Loucy (cell line): ENCODE results near the gene DNAH14.

Experiments
- H2AFZ ChIP-seq: fragments of 200-600 bp; sonication (generic); 2 replicates; pipeline ENCODE4 v1.6.0; 2016; ENCODE audit warnings: antibody characterized with exemption, mild to moderate bottlenecking, low read length, moderate library complexity
- H3F3A ChIP-seq: fragments of 200-600 bp; 2 replicates; pipeline ENCODE4 v1.6.0; 2016; ENCODE audit warnings: antibody characterized with exemption, low read depth, mild to moderate bottlenecking
- H3K27me3 ChIP-seq: fragments of 200-600 bp; sonication (generic); 2 replicates; pipeline ENCODE4 v1.6.1; 2014; ENCODE audit warnings: low read length, mild to moderate bottlenecking; ENCODE audit not compliant: insufficient read depth, poor library complexity, severe bottlenecking
- H3K36me3 ChIP-seq: fragments of 200-600 bp; sonication (generic); 2 replicates; pipeline ENCODE4 v1.6.1; 2016; ENCODE audit warnings: low read length; ENCODE audit not compliant: insufficient read depth
- H3K4me1 ChIP-seq: fragments of 200-600 bp; sonication (generic); 2 replicates; pipeline ENCODE4 v1.5.1; 2014; ENCODE audit warnings: low read length, mild to moderate bottlenecking; ENCODE audit not compliant: insufficient read depth, poor library complexity, severe bottlenecking
- H3K4me2 ChIP-seq: fragments of 200-600 bp; sonication (generic); 2 replicates; pipeline ENCODE4 v1.6.0; 2014; ENCODE audit warnings: antibody characterized with exemption, low read length, low read depth, mild to moderate bottlenecking; ENCODE audit not compliant: poor library complexity, severe bottlenecking
- H3K4me3 ChIP-seq: fragments of 200-600 bp; sonication (generic); 2 replicates; pipeline ENCODE4 v1.5.1; 2014; ENCODE audit warnings: low read length, mild to moderate bottlenecking, mixed read lengths; ENCODE audit not compliant: poor library complexity, severe bottlenecking
- H3K79me2 ChIP-seq: fragments of 200-600 bp; sonication (generic); 2 replicates; pipeline ENCODE4 v1.6.1; 2014; ENCODE audit warnings: low read length; ENCODE audit not compliant: insufficient read depth
- H3K9ac ChIP-seq: fragments of 200-600 bp; sonication (generic); 2 replicates; pipeline ENCODE4 v1.6.0; 2014; ENCODE audit warnings: mild to moderate bottlenecking, low read depth, low read length, moderate library complexity; ENCODE audit not compliant: poor library complexity, severe bottlenecking
- H3K9me2 ChIP-seq: fragments of 200-600 bp; sonication (generic); replicated peaks from 2 replicates; pipeline ENCODE4 v1.6.1; 2016; ENCODE audit warnings: low read depth, low read length, mixed read lengths
- H3K9me3 ChIP-seq: fragments of 200-600 bp; sonication (generic); 2 replicates; pipeline ENCODE4 v1.6.1; 2014; ENCODE audit warnings: mild to moderate bottlenecking, antibody characterized with exemption, low read length, low read depth; ENCODE audit not compliant: insufficient read depth
- H4K20me1 ChIP-seq: fragments of 200-600 bp; sonication (generic); 2 replicates; pipeline ENCODE4 v1.6.0; 2014; ENCODE audit warnings: antibody characterized with exemption, low read length, mild to moderate bottlenecking; ENCODE audit not compliant: insufficient read depth, poor library complexity, severe bottlenecking
- EZH2phosphoT487 ChIP-seq: fragments of 200-600 bp; IDR thresholded peaks from 2 replicates; pipeline ENCODE4 v1.6.1; 2018; ENCODE audit warnings: antibody characterized with exemption, mild to moderate bottlenecking, moderate library complexity, borderline replicate concordance
- TF ChIP-seq, protein P1 (sequence below): fragments of 200-600 bp; sonication (generic); conservative IDR thresholded peaks from 2 replicates; pipeline ENCODE4 v1.5.1; 2014; ENCODE audit warnings: mild to moderate bottlenecking, antibody characterized with exemption, low read length

The DNAH14 gene

DNA sequence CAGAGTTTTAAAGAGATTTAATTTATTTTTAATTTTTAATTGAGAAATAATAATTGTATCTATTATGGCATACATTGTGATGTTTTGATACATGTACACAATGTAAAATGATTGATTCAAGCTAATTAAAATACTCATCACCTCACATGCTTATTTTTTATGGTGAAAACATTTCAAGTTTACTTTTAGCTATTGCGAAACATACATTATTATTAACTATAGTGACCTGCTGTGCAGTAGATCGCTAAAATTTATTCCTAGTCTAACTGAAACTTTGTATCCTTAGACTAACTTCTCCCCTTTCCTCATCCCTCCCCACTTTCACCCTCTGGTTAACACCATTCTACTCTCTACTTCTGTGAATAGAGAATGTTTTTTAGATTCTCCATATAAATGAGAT lies 191.6 kb downstream of the DNAH14 start:
- Histone ChIP-seq H3K9ac (no peak overlapping the region), H3K4me1 (no peaks in the 10 kb centered on the region), H2AFZ (no peak overlapping the region), H3K9me2 (no peaks in the 10 kb centered on the region), H3F3A (no peaks in the 10 kb centered on the region), H3K36me3 (no peaks in the 10 kb centered on the region), H3K9me3 (0 out of 2 replicates have a peak, but pooled peaks cover 3% of the 10 kb centered on the region), H3K4me2 (no peak overlapping the region), H3K4me3 (no peak overlapping the region), H3K27me3 (no peaks in the 10 kb centered on the region), H4K20me1 (no peaks in the 10 kb centered on the region), H3K79me2 (no peaks in the 10 kb centered on the region)
- TF ChIP-seq, protein P1, sequence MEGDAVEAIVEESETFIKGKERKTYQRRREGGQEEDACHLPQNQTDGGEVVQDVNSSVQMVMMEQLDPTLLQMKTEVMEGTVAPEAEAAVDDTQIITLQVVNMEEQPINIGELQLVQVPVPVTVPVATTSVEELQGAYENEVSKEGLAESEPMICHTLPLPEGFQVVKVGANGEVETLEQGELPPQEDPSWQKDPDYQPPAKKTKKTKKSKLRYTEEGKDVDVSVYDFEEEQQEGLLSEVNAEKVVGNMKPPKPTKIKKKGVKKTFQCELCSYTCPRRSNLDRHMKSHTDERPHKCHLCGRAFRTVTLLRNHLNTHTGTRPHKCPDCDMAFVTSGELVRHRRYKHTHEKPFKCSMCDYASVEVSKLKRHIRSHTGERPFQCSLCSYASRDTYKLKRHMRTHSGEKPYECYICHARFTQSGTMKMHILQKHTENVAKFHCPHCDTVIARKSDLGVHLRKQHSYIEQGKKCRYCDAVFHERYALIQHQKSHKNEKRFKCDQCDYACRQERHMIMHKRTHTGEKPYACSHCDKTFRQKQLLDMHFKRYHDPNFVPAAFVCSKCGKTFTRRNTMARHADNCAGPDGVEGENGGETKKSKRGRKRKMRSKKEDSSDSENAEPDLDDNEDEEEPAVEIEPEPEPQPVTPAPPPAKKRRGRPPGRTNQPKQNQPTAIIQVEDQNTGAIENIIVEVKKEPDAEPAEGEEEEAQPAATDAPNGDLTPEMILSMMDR = no peak
- TF ChIP-seq EZH2phosphoT487 = no peak

DNA sequence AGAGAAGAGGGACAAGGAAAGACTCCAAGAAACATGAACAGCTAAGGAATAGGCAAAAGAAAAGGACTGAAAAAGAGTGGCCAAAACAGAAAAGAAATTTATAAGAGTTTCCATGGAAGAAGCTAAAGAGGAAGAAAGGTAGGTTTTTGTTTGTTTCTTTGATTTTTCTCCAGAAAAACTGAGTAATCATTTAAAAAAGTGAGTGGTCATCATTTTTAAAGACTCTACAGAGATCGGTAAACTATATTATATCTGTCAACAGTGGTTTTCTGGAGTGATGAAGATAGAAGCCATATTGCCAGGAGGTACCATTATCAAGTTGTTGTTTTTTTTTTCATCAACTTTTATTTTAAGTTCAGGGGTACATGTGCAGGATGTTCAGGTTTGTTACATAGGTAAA lies 202.4 kb downstream of the DNAH14 start:
- Histone ChIP-seq H3K9me2 (no peaks in the 10 kb centered on the region), H3K36me3 (no peaks in the 10 kb centered on the region), H3K4me2 (no peak overlapping the region), H3K4me3 (no peak overlapping the region), H3K79me2 (no peaks in the 10 kb centered on the region), H3F3A (no peaks in the 10 kb centered on the region), H2AFZ (no peak overlapping the region), H3K9me3 (peaks cover 4% of the 10 kb centered on the region; the same call in 1 of the 2 replicates), H3K9ac (no peak overlapping the region), H3K4me1 (peaks cover 8% of the 10 kb centered on the region), H4K20me1 (no peaks in the 10 kb centered on the region), H3K27me3 (no peaks in the 10 kb centered on the region)
- TF ChIP-seq EZH2phosphoT487 = no peak
- TF ChIP-seq, protein P1 = no peak

DNA sequence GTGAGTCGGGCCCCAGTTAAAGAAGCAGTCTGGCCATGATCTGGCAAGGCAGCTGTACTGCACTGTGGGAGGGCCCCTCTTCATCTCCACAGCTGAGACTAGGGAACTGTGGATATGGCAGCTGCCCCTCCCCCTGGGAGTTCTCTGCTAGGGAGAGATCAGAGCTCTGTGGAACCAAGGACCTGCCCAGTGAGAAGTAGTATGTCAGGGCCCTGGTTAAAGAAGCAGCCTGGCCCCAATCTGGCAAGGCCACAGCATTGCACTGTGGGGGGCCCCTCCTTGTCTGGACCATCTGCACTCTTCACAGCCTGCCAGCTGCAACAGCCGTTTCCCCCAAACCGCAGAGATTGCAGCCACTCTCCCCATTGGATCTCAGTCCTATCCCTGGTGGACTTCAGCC lies 208.5 kb downstream of the DNAH14 start:
- Histone ChIP-seq H3K4me2 (no peak overlapping the region), H3K36me3 (no peaks in the 10 kb centered on the region), H3K4me1 (no peaks in the 10 kb centered on the region), H3K9me3 (peaks cover 4% of the 10 kb centered on the region; the same call in 1 of the 2 replicates), H3K27me3 (no peaks in the 10 kb centered on the region), H3K79me2 (no peaks in the 10 kb centered on the region), H3K9ac (no peak overlapping the region), H4K20me1 (no peaks in the 10 kb centered on the region), H3K4me3 (no peak overlapping the region), H3F3A (no peaks in the 10 kb centered on the region), H2AFZ (no peak overlapping the region), H3K9me2 (no peaks in the 10 kb centered on the region)
- no peak for TF ChIP-seq EZH2phosphoT487
- TF ChIP-seq, protein P1 = no peak
